Esophagus muscularis mucosa (tissue), 3 donors: ENCODE data around the gene IZUMO4.

Experiments used
- POLR2AphosphoS5 ChIP-seq, 2 donors: sonication (generic); formaldehyde crosslinking; IDR thresholded peaks; one replicate each; pipeline ENCODE4 v1.6.1; 2017; ENCODE audit warnings: antibody characterized with exemption in 2 of 2
- TF ChIP-seq, protein P1 (sequence below), 3 experiments: fragments of 200-600 bp in 2 of 3; fragments of 450-650 bp in 1 of 3; sonication (generic) in 2 of 3; IDR thresholded peaks; one replicate each; pipeline ENCODE4 v1.5.1; 2017 to 2019; ENCODE audit warnings: antibody characterized with exemption in 3 of 3, mild to moderate bottlenecking in 2 of 3, moderate library complexity in 1 of 3

DNA sequence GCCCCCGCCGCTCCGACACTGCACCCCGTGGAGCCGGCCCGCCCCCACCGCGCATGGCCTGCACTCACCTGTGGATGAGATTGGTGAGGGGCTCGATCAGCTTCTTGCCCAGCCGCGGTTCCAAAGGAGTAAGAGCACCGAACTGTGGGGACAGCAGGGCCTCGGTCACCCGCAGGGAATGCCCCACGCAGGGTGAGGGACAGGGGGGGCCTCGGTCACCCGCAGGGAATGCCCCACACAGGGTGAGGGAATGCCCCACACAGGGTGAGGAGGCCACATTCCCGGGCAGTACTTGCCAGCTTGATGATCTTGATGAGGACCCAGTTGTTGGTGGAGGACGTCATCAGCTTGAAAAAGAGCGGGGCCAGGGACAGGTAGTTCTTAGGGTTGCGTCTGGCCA, 32.3 kb downstream of the IZUMO4 start:
- TF ChIP-seq, protein P1, sequence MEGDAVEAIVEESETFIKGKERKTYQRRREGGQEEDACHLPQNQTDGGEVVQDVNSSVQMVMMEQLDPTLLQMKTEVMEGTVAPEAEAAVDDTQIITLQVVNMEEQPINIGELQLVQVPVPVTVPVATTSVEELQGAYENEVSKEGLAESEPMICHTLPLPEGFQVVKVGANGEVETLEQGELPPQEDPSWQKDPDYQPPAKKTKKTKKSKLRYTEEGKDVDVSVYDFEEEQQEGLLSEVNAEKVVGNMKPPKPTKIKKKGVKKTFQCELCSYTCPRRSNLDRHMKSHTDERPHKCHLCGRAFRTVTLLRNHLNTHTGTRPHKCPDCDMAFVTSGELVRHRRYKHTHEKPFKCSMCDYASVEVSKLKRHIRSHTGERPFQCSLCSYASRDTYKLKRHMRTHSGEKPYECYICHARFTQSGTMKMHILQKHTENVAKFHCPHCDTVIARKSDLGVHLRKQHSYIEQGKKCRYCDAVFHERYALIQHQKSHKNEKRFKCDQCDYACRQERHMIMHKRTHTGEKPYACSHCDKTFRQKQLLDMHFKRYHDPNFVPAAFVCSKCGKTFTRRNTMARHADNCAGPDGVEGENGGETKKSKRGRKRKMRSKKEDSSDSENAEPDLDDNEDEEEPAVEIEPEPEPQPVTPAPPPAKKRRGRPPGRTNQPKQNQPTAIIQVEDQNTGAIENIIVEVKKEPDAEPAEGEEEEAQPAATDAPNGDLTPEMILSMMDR (IDR thresholded peaks at IDR 0.05), result no peak
- no peak for TF ChIP-seq POLR2AphosphoS5 (IDR thresholded peaks at IDR 0.05)
